Muscle layer of duodenum (tissue), 2 donors: Measurements from ENCODE around the gene EEF2K.
"Not testable (repeated sequence)": the region's sequence is repeated elsewhere in the genome, so short reads cannot be mapped to it uniquely, and the experiment has no call there.

Experiments used
- H3K27ac ChIP-seq: one replicate; pipeline ENCODE4 v1.7.0; 2013; ENCODE audit warnings: mild to moderate bottlenecking, low read length
- H3K27me3 ChIP-seq: one replicate; pipeline ENCODE4 v1.7.0; 2013; ENCODE audit warnings: low read depth, mild to moderate bottlenecking, control low read depth, low read length
- H3K36me3 ChIP-seq, 2 donors: one replicate each; pipeline ENCODE4 v1.7.0; 2013; ENCODE audit warnings: low read length in 2 of 2, control low read depth in 1 of 2, mild to moderate bottlenecking in 1 of 2; ENCODE audit not compliant: insufficient read depth in 2 of 2, control insufficient read depth in 1 of 2
- H3K4me1 ChIP-seq, 2 donors: one replicate each; pipeline ENCODE4 v1.7.0; 2013; ENCODE audit warnings: low read length in 2 of 2, mild to moderate bottlenecking in 2 of 2, control low read depth in 1 of 2, moderate library complexity in 1 of 2; ENCODE audit not compliant: insufficient read depth in 2 of 2, control insufficient read depth in 1 of 2
- H3K4me3 ChIP-seq, 2 donors: one replicate each; pipeline ENCODE4 v1.7.0; 2013; ENCODE audit warnings: low read length in 2 of 2, low read depth in 1 of 2, mild to moderate bottlenecking in 1 of 2
- H3K9me3 ChIP-seq, 2 donors: one replicate each; pipeline ENCODE4 v1.7.0; 2013; ENCODE audit warnings: low read length in 2 of 2, control low read depth in 1 of 2, mild to moderate bottlenecking in 1 of 2; ENCODE audit not compliant: control insufficient read depth in 1 of 2
- donor health status: healthy.

EEF2K gene

DNA sequence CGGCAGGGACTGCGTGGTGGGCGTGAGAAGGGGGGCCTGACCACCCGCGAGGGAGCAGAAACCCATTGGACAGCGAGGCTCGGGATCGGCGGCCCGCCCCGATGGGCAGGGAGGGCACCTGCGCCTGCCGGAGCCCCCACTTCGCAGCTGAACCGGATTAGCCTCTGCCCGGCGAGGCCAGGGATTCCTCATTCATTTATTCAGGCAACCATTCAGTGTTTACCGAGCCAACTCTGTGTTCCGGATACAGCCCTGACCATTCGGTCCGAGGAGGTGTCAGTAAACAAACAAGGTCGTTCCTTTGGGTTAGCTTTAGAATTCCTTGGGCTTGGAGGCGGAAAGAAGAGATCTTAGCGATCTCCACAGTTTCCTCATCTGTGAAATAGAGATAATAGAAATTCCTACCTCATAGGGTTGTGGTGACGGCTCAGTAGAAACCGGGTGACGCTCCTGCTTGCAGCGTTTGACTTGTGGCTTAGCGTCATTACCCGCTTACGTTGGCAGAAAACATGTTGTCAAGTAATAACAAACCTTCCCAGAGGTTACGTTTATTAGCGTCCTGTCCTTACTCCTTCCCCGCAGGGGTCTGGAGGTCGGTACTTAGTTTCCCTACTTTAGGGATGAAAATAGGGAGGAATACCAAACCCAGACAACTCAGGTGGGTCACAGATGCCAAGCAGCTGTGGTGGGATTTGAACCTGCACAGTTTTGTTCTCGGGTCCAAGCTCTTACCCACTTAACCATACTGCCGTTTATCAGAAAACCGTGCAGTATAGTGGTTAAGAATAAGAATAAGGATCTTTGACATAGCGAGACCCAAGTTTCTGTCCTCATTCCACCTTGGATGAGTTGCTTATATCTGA, 92.0 kb downstream of the EEF2K start:
- Histone ChIP-seq H3K9me3 (no peaks in the 10 kb centered on the region), H3K27ac (peak overlapping the region; percentile 96), H3K36me3 (peaks cover 4 to 10% of the 10 kb centered on the region in 2 donors), H3K27me3 (no peaks in the 10 kb centered on the region), H3K4me1 (peaks cover 8 to 22% of the 10 kb centered on the region in 2 donors), H3K4me3 (peak overlapping the region; percentile 94 to 95)

DNA sequence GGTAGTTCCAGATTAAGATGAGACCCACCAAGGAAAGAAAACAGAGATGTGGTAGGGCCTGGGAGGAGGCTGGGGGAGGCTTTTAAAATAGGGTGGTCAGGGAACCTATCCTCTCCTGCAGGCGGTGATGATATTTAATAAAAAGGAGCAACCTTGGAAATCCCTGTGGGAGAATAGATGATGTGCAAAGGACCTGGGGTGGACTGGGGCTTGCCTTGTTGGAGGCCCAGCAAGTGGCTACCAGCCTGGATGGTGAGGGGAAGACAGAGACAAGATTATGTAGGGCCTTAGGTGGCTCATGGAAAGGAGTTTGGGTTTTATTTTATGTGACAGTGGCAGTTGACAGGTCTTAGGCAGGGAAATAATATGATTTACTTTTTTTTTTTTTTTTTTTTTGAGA, 93.0 kb downstream of the EEF2K start:
- H3K27me3 ChIP-seq: no peaks in the 10 kb centered on the region
- H3K36me3 ChIP-seq: peaks cover 7 to 15% of the 10 kb centered on the region in 2 donors
- H3K4me3 ChIP-seq: peak overlapping the region; percentile 94 to 95
- no peaks in the 10 kb centered on the region for H3K9me3 ChIP-seq
- peaks cover 8 to 22% of the 10 kb centered on the region in 2 donors for H3K4me1 ChIP-seq
- H3K27ac ChIP-seq: no peak overlapping the region

DNA sequence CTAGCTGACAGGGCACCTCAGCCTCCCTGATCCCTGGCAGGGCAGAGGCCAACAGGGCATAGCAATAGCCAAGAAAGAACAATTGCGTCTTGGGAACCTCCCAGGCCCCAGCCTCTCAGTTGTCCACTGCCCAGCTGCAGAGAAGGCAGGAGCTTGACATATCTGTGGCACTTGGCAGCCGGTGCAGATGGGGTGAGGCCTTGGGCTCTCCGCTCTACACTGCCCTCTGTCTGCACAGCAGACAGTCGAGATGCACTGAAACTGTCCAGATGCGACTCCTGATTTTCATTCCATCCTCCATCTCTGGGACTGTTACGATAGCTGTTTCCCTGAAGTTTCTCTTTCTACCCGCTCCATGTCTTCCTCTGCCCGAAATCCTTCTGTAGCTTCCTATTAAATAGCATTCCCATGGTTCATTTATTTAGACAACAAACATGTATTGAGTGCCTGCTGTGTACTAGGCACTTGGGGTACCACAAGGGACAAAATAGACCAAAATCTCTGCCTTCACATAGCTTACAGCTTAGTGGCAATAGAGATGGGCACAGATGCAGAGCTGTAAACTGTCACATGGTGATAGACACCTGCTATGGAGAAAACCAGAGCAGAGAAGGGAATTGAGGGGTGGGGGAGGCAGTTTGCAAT, 94.5 kb downstream of the EEF2K start:
- Histone ChIP-seq H3K4me1 (peaks cover 8 to 22% of the 10 kb centered on the region in 2 donors), H3K36me3 (peaks cover 15 to 30% of the 10 kb centered on the region in 2 donors), H3K9me3 (no peaks in the 10 kb centered on the region), H3K4me3 (no peak overlapping the region), H3K27me3 (no peaks in the 10 kb centered on the region), H3K27ac (no peak overlapping the region)

DNA sequence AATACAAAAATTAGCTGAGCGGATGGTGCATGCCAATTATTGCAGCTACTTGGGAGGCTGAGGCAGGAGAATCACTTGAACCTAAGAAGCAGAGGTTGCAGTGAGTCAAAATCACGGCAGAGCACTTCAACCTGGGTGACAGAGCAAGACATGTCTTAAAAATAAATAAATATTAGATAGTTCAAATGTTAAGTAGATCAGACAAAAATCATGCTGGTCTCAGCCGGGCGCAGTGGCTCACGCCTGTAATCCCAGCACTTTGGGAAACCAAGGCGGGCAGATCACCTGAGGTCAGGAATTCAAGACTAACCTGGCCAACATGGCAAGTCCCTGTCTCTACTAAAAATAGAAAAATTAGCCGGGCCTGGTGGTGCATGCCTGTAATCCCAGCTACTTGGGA, 95.3 kb downstream of the EEF2K start:
- not testable (repeated sequence) for H3K27ac ChIP-seq, H3K4me3 ChIP-seq, H3K27me3 ChIP-seq, H3K9me3 ChIP-seq
- peaks cover 8 to 22% of the 10 kb centered on the region in 2 donors for H3K4me1 ChIP-seq
- H3K36me3 ChIP-seq: peaks cover 20 to 33% of the 10 kb centered on the region in 2 donors

DNA sequence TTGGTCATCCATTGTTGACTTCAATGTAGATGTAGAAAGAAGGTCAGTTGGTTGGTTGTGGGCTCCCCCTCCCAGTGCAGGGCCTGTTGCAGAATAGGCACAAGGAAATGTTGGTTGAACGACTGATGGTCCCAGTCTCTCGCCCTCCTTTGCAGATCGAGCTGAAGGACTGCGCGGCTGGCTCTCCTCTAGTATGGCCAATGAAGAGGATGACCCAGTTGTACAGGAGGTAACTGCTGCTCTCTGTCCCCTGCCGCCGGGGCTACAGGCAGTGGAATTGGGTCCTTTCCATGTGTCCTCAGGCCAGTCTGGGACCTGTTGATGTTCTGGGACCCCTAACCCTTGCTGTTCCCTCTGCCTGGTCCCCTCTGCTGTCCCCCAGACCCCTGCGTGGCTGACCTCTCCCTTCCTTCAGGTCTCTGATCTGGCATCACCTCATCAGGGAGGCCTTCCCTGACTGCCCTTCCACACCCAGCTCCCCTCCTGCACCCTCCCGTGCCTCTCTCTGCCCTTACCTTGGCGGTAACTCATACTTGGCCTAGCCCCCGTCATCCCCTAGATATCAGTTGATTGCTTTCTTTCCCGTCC, 96.8 kb downstream of the EEF2K start:
- peaks cover 32 to 45% of the 10 kb centered on the region in 2 donors for H3K36me3 ChIP-seq
- no peaks in the 10 kb centered on the region for H3K27me3 ChIP-seq
- no peaks in the 10 kb centered on the region for H3K9me3 ChIP-seq
- no peak overlapping the region for H3K4me3 ChIP-seq
- peaks cover 8 to 22% of the 10 kb centered on the region in 2 donors for H3K4me1 ChIP-seq
- H3K27ac ChIP-seq: no peak overlapping the region

DNA sequence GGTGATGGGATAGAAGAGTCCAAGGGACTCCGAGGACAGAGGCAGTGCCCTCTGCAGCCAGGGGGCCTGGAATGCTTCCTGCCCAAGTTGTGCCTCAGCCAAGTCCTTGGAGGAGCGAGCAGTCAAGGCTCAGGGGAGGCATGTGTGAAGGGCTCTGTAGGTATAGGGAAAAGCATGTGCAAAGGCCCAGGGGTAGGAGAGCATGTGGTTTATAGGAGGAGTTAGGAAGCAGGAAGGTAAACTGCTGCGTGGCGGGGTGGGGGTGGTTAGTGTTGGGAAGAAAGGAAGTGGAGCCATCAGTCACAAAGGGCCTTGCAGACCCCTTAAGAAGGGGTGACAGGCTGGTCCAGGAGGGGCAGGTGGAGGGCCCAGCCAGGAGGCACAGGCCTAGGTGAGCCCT, 98.3 kb downstream of the EEF2K start:
- Histone ChIP-seq H3K27me3 (no peaks in the 10 kb centered on the region), H3K4me3 (no peak overlapping the region), H3K36me3 (peaks cover 45 to 58% of the 10 kb centered on the region in 2 donors), H3K9me3 (no peaks in the 10 kb centered on the region), H3K27ac (no peak overlapping the region), H3K4me1 (peaks cover 8 to 13% of the 10 kb centered on the region in 2 donors)

DNA sequence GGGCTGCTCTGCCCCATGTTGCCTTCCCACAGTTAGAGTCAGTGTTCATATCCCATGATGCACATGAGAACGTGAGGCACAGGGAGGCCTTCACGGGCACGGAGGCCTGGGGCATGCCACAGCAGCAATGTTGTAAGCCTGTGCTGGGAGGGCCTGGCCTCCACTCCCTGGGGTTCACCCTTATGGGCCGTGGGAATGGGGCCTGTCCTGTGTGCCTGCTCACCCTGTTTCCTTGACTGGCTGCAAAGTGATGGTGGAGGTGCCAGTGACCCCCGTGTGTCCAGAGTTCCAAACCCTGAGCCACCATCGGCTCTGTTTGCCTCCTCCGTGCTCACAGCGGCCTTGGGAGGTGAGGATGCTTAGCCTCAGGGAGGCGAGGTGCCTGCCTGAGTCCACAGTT, 100.7 kb downstream of the EEF2K start:
- H3K9me3 ChIP-seq: no peaks in the 10 kb centered on the region
- H3K36me3 ChIP-seq: peaks cover 50 to 72% of the 10 kb centered on the region in 2 donors
- no peaks in the 10 kb centered on the region for H3K27me3 ChIP-seq
- H3K4me1 ChIP-seq: no peaks in the 10 kb centered on the region
- no peak overlapping the region for H3K27ac ChIP-seq
- H3K4me3 ChIP-seq: no peak overlapping the region

DNA sequence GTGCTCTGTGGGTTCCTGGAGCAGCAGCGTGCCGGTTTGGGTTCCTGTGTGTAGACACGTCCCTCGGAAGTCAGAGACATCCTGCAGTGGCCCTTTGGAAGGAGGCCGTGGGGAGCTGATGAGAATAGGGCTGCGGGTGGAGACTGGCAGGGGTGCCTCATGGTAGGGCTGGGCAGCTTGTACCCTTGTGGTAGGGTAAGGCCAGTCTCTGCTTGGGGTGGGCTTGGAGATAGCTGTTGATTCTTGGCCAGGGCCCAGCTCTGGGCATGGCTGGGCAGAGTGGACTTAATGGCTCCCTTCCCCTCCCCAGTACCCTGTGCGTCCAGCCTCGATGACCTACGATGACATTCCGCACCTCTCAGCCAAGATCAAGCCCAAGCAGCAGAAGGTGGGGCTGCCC, 101.8 kb downstream of the EEF2K start:
- H3K27ac ChIP-seq: no peak overlapping the region
- no peak overlapping the region for H3K4me3 ChIP-seq
- no peaks in the 10 kb centered on the region for H3K9me3 ChIP-seq
- H3K27me3 ChIP-seq: no peaks in the 10 kb centered on the region
- peaks cover 49 to 75% of the 10 kb centered on the region in 2 donors for H3K36me3 ChIP-seq
- H3K4me1 ChIP-seq: no peaks in the 10 kb centered on the region

DNA sequence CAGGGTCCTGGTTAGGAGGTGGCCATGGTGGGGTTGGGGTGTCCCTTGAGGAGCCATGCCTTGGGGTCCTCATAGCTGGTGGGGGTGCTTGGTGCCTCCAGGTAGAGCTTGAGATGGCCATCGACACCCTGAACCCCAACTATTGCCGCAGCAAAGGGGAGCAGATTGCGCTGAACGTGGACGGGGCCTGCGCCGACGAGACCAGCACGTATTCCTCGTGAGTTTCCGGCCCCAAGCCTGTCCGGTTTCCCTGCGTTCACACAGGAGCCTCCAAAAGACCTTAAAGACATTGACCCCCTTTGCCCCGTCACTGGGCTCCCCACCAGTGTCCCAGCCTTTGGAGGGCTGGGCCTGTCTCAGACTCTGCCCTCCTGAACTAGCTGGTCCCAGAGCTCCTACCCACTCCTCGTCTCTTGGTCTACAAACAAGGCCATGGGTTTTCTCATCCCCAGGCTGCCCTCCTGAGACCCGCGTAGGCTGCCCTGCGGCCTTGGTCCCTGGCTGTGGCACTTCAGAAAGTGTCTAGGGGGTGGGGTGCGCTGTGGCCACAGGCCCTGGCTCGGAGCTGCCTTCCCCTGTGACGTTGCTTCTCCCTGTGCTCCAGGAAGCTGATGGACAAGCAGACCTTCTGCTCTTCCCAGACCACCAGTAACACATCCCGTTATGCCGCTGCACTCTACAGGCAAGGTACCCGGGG, 102.9 kb downstream of the EEF2K start:
- no peak overlapping the region for H3K4me3 ChIP-seq
- no peaks in the 10 kb centered on the region for H3K27me3 ChIP-seq
- H3K4me1 ChIP-seq: no peaks in the 10 kb centered on the region
- H3K36me3 ChIP-seq: peaks cover 53 to 80% of the 10 kb centered on the region in 2 donors
- no peak overlapping the region for H3K27ac ChIP-seq
- H3K9me3 ChIP-seq: no peaks in the 10 kb centered on the region

DNA sequence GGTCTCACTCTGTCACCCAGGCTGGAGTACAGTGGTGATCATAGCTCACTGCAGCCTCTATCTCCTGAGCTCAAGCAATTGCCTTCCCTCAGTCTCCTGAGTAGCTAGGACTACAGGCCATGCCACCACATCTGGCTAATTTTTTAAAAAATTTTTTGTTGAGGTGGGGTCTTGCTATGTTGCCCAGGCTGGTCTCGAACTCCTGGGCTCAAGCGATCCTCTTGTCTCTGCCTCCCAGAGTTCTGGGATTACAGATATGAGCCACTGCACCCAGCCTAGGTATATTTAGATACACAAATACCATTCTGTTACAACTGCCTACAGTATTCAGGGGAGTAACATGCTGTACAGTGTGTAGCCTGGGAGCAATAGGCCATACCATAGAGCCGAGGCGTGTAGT, 105.4 kb downstream of the EEF2K start:
- no peaks in the 10 kb centered on the region for H3K27me3 ChIP-seq
- peaks cover 57 to 83% of the 10 kb centered on the region in 2 donors for H3K36me3 ChIP-seq
- H3K27ac ChIP-seq: no peak overlapping the region
- no peak overlapping the region for H3K4me3 ChIP-seq
- no peaks in the 10 kb centered on the region for H3K4me1 ChIP-seq
- H3K9me3 ChIP-seq: no peaks in the 10 kb centered on the region
